ENCODE results near the gene SGCA. TPM values are rescaled to one million over a fixed set of nuclear protein-coding genes. Genes with fewer than 3 reads are reported as not detected.

The SGCA gene
- total and polyA plus RNA-seq, 10 of the 15 experiments (the other 5 are each of a cell fraction or from before 2014, with no cell fraction given): 0.13 to 2.2 (median 0.50) TPM; not detected in 2

- TF ChIP-seq BCL3 (IDR thresholded peaks at IDR 0.05; ENCODE audit: borderline replicate concordance, insufficient read depth, low read depth, low read length, poor library complexity, severe bottlenecking) (peak; percentile 11), NKRF (conservative IDR thresholded peaks at IDR 0.05) (no peak; the same call in 1 of the 2 replicates), KDM1A (IDR thresholded peaks at IDR 0.05; ENCODE audit: borderline replicate concordance) (no peak), EZH2 (IDR thresholded peaks at IDR 0.05; ENCODE audit: borderline replicate concordance, control insufficient read depth, low read depth, low read length) (no peak), WRNIP1 (IDR thresholded peaks at IDR 0.05; ENCODE audit: borderline replicate concordance, low read depth, low read length) (no peak), FOS (IDR thresholded peaks at IDR 0.05; ENCODE audit: borderline replicate concordance, extremely low read depth, insufficient read length) (no peak), RB1 (IDR thresholded peaks at IDR 0.05; ENCODE audit: borderline replicate concordance) (peak; percentile 87; the same call in 1 of the 2 replicates), RUNX3 (IDR thresholded peaks at IDR 0.05; ENCODE audit: low read length) (no peak; the same call in none of the 2 replicates), GATAD2B (conservative IDR thresholded peaks at IDR 0.05; ENCODE audit: low read depth) (0 out of 2 replicates have a peak, but pooled peaks have one; percentile 32), IKZF1 (conservative IDR thresholded peaks at IDR 0.05) (peak; percentile 82), IKZF2 (IDR thresholded peaks at IDR 0.05) (no peak; a peak in 2 of 4 replicates), ZZZ3 (IDR thresholded peaks at IDR 0.05; ENCODE audit: control insufficient read depth, insufficient read length, low read depth) (no peak), SIN3A (IDR thresholded peaks at IDR 0.05; ENCODE audit: low read depth, low read length) (0 out of 2 replicates have a peak, but pooled peaks have one; percentile 38), POLR2A (IDR thresholded peaks at IDR 0.05; ENCODE audit: low read depth, low read length) (peak; percentile 83), CHD2 (IDR thresholded peaks at IDR 0.05; ENCODE audit: borderline replicate concordance, low read depth, low read length) (peak; percentile 44; the same call in 1 of the 2 replicates), RAD21 (IDR thresholded peaks at IDR 0.05; ENCODE audit: insufficient read depth, low read depth, low read length) (peak; percentile 71), LARP7 (IDR thresholded peaks at IDR 0.05) (peak; percentile 48; the same call in 1 of the 2 replicates), POU2F2 (IDR thresholded peaks at IDR 0.05; ENCODE audit: borderline replicate concordance, low read depth, low read length) (peak; percentile 64; the same call in 1 of the 3 replicates)
- TF ChIP-seq, protein P1, sequence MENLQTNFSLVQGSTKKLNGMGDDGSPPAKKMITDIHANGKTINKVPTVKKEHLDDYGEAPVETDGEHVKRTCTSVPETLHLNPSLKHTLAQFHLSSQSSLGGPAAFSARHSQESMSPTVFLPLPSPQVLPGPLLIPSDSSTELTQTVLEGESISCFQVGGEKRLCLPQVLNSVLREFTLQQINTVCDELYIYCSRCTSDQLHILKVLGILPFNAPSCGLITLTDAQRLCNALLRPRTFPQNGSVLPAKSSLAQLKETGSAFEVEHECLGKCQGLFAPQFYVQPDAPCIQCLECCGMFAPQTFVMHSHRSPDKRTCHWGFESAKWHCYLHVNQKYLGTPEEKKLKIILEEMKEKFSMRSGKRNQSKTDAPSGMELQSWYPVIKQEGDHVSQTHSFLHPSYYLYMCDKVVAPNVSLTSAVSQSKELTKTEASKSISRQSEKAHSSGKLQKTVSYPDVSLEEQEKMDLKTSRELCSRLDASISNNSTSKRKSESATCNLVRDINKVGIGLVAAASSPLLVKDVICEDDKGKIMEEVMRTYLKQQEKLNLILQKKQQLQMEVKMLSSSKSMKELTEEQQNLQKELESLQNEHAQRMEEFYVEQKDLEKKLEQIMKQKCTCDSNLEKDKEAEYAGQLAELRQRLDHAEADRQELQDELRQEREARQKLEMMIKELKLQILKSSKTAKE (IDR thresholded peaks at IDR 0.05; ENCODE audit: low read depth, poor library complexity, severe bottlenecking): no peak
- TF ChIP-seq, protein P2, sequence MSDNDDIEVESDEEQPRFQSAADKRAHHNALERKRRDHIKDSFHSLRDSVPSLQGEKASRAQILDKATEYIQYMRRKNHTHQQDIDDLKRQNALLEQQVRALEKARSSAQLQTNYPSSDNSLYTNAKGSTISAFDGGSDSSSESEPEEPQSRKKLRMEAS (IDR thresholded peaks at IDR 0.05; ENCODE audit: low read depth, low read length): no peak; the same call in 1 of the 2 replicates
These were observed 4.5 kb upstream of the SGCA start (continued) for GRCh38 chr17:50161023-50161910.

Data from GM12878 (cell line).